Stimulated activated CD8-positive, alpha-beta memory T cell treated with anti-CD3 and anti-CD28 coated beads, Interleukin-15, amount 100 ng/mL, for 48 hours (primary cell): Measurements from ENCODE around the gene MIDN.
A peak's percentile ranks its signal among the peaks of the same experiment; 100 is the strongest.

Experiments
- DNase-seq, 2 donors: peaks; one replicate each; pipeline ENCODE4 v3.0.0-alpha.2; 2020; ENCODE audit warnings: low read depth in 2 of 2

MIDN gene

GRCh38 chr19:1270213-1270853 is 21.9 kb downstream of the MIDN start:
- DNase-seq, result no peak

- DNase-seq, result no peak
Observed at GRCh38 chr19:1270854-1271527, 22.6 kb downstream of the MIDN start.

- no peak for DNase-seq
Observed at GRCh38 chr19:1271528-1272422, 23.4 kb downstream of the MIDN start.

GRCh38 chr19:1272423-1273262 is 24.3 kb downstream of the MIDN start:
- DNase-seq, result no peak

GRCh38 chr19:1273263-1274041 is 25.1 kb downstream of the MIDN start:
- no peak for DNase-seq

GRCh38 chr19:1274081-1274851 is 25.9 kb downstream of the MIDN start:
- DNase-seq, result no peak

- DNase-seq, result no peak
Observed at GRCh38 chr19:1274852-1275259, 26.5 kb downstream of the MIDN start.

- peak; percentile 94 to 96 for DNase-seq
Observed at GRCh38 chr19:1275260-1275975, 27.0 kb downstream of the MIDN start, which contains the start of gene FAM174C. Gene FAM174C, plus strand, starts transcription at chr19:1275530. Its CDS starts 20 bp downstream, at chr19:1275550.

GRCh38 chr19:1275976-1276627 is 27.7 kb downstream of the MIDN start:
- no peak for DNase-seq

GRCh38 chr19:1276628-1277022 is 28.2 kb downstream of the MIDN start:
- no peak for DNase-seq

GRCh38 chr19:1277061-1277460 is 28.7 kb downstream of the MIDN start:
- no peak for DNase-seq

GRCh38 chr19:1278074-1278473 is 29.7 kb downstream of the MIDN start:
- no peak for DNase-seq

GRCh38 chr19:1278713-1279660 is 30.6 kb downstream of the MIDN start:
- DNase-seq, result no peak

GRCh38 chr19:1279782-1280341 is 31.5 kb downstream of the MIDN start:
- DNase-seq, result peak in 1 of 2 donors; percentile 69

GRCh38 chr19:1280636-1281568 is 32.5 kb downstream of the MIDN start:
- DNase-seq, result no peak
